Lung (tissue), 12 donors: ENCODE measurements around the gene DNAJC15. TPM values are rescaled to one million over a fixed set of nuclear protein-coding genes. Genes with fewer than 3 reads are reported as not detected.

Experiments used
- ATAC-seq: fragments of 200-7000 bp; cut with Tn5 transposase; one replicate; pipeline ENCODE4 v1.9.1; 2020; ENCODE audit warnings: moderate number of reproducible peaks; ENCODE audit not compliant: insufficient read depth, low FRiP score
- DNase-seq, 3 donors: peaks; one replicate each; pipeline ENCODE4 v3.0.0-alpha.2; 2013 to 2017
- H3K27ac ChIP-seq, 2 donors: one replicate each; pipeline ENCODE4 v1.5.1; 2013; ENCODE audit warnings: mild to moderate bottlenecking in 2 of 2, moderate library complexity in 2 of 2, control low read depth in 1 of 2, inconsistent platforms in 1 of 2, low read depth in 1 of 2, low read length in 1 of 2
- H3K27me3 ChIP-seq, 3 donors: one replicate each; pipeline ENCODE4 v1.5.1; 2013; ENCODE audit warnings: low read length in 2 of 3; ENCODE audit not compliant: control insufficient read depth in 3 of 3, insufficient read depth in 3 of 3
- H3K36me3 ChIP-seq, 4 donors: one replicate each; pipeline ENCODE4 v1.5.1; 2013; ENCODE audit warnings: low read length in 4 of 4, mild to moderate bottlenecking in 1 of 4, moderate library complexity in 1 of 4; ENCODE audit not compliant: control insufficient read depth in 4 of 4, insufficient read depth in 4 of 4
- H3K4me1 ChIP-seq, 5 donors: one replicate each; pipeline ENCODE4 v1.5.1; 2013; ENCODE audit warnings: low read length in 5 of 5, mild to moderate bottlenecking in 2 of 5, moderate library complexity in 1 of 5; ENCODE audit not compliant: control insufficient read depth in 5 of 5, insufficient read depth in 5 of 5
- H3K4me3 ChIP-seq: one replicate; pipeline ENCODE4 v1.5.1; 2013; ENCODE audit warnings: mild to moderate bottlenecking, control low read depth, moderate library complexity
- H3K9ac ChIP-seq, 2 donors: one replicate each; pipeline ENCODE4 v1.5.1; 2013; ENCODE audit warnings: low read length in 2 of 2, control low read depth in 1 of 2; ENCODE audit not compliant: insufficient read depth in 1 of 2
- H3K9me3 ChIP-seq, 4 donors: one replicate each; pipeline ENCODE4 v1.5.1; 2013; ENCODE audit warnings: low read length in 3 of 4, mild to moderate bottlenecking in 1 of 4, moderate library complexity in 1 of 4; ENCODE audit not compliant: control insufficient read depth in 4 of 4, insufficient read depth in 3 of 4
- WGBS, 2 donors: extraction: QIAGEN DNeasy Blood & Tissue Kit; methylation state at CpG; one replicate each; pipeline ENCODE4 v1.1.7; 2013; 5-methylcytosine and 5-hydroxymethylcytosine counted together
- polyA plus RNA-seq, 2 donors: library from polyadenylated mRNA; stranded (reverse); fragments of 200-250 nt; gene quantifications; one replicate each; pipeline ENCODE4 v1.2.1, GENCODE V29; 2013
- total RNA-seq, 2 donors: library from RNA; depleted of rRNA in 1 of 2; stranded (reverse); fragments of >200 nt in 1 of 2; gene quantifications; one replicate each; pipeline ENCODE4 v1.2.1, GENCODE V29; 2014 to 2021
- TF ChIP-seq, protein P1 (sequence below): IDR thresholded peaks from 2 replicates; pipeline ENCODE4 v1.5.1; 2012; ENCODE audit warnings: mild to moderate bottlenecking; ENCODE audit errors: control extremely low read depth, extremely low read depth
- donor health status: control.
- donor health status: control.
- donor health status: Bipolar disorder and iron deficiency.
- donor health status: healthy.
- donor health status: DM: yes; HTN: yes; CAD: no.

DNAJC15 gene
- total and polyA plus RNA-seq, 4 donors = 16.8 to 21.8 (median 19.2) TPM

DNA sequence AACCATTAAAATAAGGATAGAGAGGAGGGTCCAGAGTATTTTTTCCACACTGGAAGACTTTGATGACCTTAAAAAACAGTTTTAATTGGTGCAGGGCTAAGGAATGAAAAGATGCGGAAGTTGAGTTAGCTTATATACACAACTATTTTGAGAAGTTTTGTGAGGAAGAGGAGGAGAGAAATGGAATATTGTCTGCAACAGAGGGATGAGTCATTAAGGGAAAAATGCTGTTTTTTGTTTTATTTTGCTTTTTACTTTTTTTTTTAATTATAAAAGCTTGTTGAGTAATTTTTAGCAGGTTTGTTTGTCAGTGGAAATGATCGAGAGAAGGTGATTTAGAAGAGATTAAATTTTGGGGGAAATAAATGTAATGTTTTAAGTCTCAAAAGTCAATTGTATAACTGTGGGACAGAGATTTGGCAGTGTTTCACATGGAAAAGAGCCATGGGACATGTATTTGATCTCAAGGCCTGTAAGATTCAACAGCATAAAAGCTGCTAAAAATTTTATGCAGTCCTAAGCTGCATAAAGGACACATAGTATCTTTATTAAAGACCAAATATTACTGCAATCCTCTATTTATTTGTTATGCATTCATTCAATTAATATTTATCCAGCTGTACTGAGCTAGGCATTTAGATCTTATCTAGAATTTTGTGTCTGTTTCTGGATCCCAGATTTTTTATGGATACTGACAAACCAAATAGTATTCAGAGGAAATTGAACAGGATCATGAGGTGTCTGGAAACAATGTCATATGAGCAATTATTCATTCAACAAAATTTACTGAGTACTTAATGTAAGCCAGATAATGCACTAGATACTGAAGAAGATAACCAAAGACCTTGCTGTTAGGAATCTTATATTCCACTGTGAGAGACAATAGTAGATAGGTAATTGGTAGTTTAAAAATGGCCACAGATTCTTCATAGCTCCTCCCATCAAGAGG lies 72.7 kb downstream of the DNAJC15 start:
- DNase-seq = peak in 2 of 3 donors; percentile 67 to 85
- no peak for ATAC-seq
- Histone ChIP-seq H3K27me3 (no peaks in the 10 kb centered on the region), H3K9ac (no peak overlapping the region), H3K27ac (no peak overlapping the region), H3K4me3 (no peak overlapping the region), H3K9me3 (no peaks in the 10 kb centered on the region), H3K4me1 (peaks cover 0 to 11% (median 1%) of the 10 kb centered on the region in 5 donors), H3K36me3 (peaks cover 0 to 3% (median 1%) of the 10 kb centered on the region in 4 donors)
- TF ChIP-seq, protein P1, sequence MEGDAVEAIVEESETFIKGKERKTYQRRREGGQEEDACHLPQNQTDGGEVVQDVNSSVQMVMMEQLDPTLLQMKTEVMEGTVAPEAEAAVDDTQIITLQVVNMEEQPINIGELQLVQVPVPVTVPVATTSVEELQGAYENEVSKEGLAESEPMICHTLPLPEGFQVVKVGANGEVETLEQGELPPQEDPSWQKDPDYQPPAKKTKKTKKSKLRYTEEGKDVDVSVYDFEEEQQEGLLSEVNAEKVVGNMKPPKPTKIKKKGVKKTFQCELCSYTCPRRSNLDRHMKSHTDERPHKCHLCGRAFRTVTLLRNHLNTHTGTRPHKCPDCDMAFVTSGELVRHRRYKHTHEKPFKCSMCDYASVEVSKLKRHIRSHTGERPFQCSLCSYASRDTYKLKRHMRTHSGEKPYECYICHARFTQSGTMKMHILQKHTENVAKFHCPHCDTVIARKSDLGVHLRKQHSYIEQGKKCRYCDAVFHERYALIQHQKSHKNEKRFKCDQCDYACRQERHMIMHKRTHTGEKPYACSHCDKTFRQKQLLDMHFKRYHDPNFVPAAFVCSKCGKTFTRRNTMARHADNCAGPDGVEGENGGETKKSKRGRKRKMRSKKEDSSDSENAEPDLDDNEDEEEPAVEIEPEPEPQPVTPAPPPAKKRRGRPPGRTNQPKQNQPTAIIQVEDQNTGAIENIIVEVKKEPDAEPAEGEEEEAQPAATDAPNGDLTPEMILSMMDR = no peak
- WGBS, 2 donors = 82 to 91% methylated on average over 2 of the region's 2 CpGs

DNA sequence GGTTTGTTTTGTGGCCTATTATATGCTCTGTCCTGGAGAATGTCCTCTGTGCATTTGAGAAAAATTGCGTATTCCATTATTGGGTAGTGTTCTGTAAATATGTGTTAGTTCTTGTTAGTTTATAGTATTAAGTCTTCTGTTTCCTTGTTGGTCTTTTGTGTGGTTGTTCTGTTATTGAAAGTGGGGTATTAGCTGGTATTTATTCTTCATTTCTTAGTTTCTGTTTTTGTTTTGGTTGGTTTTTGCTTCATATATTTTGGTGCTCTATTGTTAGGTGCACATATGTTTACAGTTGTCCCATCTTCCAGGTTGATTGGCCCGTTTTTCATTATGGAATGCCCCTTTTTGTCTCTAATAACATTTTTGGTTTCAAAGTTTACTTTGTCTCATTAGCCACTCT lies 77.3 kb downstream of the DNAJC15 start:
- TF ChIP-seq, protein P1 = no peak

DNA sequence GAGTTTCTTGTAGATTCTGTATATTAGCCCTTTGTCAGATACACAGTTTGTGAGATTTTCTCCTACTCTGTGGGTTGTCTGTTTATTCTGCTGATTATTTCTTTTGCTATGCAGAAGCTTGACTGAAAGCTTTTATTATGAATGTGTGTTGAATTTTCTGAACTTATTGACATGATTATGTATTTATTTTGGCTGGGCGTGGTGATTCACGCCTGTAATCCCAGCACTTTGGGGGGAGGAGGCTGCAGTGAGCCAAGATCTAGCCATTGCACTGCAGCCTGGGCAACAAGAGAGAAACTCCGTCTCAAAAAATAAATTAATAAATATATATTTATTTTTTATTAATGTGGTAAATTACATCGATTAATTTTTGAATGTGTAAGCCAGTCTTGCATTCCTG lies 78.9 kb downstream of the DNAJC15 start:
- H3K27ac ChIP-seq = no peak overlapping the region
- H3K27me3 ChIP-seq = no peaks in the 10 kb centered on the region
- no peak for DNase-seq
- H3K9me3 ChIP-seq = peaks cover 0 to 4% (median 0%) of the 10 kb centered on the region in 4 donors
- no peak overlapping the region for H3K9ac ChIP-seq
- no peak for ATAC-seq
- peaks cover 0 to 3% (median 0%) of the 10 kb centered on the region in 5 donors for H3K4me1 ChIP-seq
- peaks cover 0 to 3% (median under 1%) of the 10 kb centered on the region in 4 donors for H3K36me3 ChIP-seq
- WGBS, 2 donors = 77 to 81% methylated on average over 4 of the region's 4 CpGs
- TF ChIP-seq, protein P1 = no peak
- no peak overlapping the region for H3K4me3 ChIP-seq

More for the DNA sequence above, 77.3 kb downstream of the DNAJC15 start:
- Histone ChIP-seq H3K27ac (no peak overlapping the region), H3K27me3 (no peaks in the 10 kb centered on the region), H3K4me1 (peaks cover 0 to 8% (median 0%) of the 10 kb centered on the region in 5 donors), H3K9ac (no peak overlapping the region), H3K4me3 (no peak overlapping the region), H3K36me3 (peaks cover 0 to 3% (median 1%) of the 10 kb centered on the region in 4 donors), H3K9me3 (peaks cover 0 to 4% (median 0%) of the 10 kb centered on the region in 4 donors)
- DNase-seq = no peak
- WGBS, 2 donors = 93 to 98% methylated on average over 2 of the region's 2 CpGs
- no peak for ATAC-seq
